H1 (cell line): ENCODE results near the gene ALLC. TPM values are rescaled to one million over a fixed set of nuclear protein-coding genes. Genes with fewer than 3 reads are reported as not detected.

ENCODE experiments used
- CTCF ChIA-PET: fragments of 300-600 bp; sonication (Branson Sonifier 250); formaldehyde crosslinking; loops from one replicate; lab custom pipeline; 2021; ENCODE audit not compliant: partially characterized antibody; lab: Charles Lee
- POLR2A ChIA-PET: fragments of 300-600 bp; sonication (Branson Sonifier 250); formaldehyde crosslinking; loops from one replicate; lab custom pipeline; 2021; ENCODE audit warnings: inconsistent platforms; ENCODE audit not compliant: partially characterized antibody; lab: Charles Lee
- DNase-seq, 2 experiments: peaks; one replicate each; pipeline versions ENCODE4 v3.0.0 to v3.0.0-alpha.2; 2010 to 2022; ENCODE audit warnings: low spot score in 2 of 2, low read depth in 1 of 2, mixed read lengths in 1 of 2
- FAIRE-seq: peaks from 2 replicates; lab custom pipeline; 2011; peaks lifted over from hg19 to GRCh38; lab: Jason Lieb, UNC
- H2AFZ ChIP-seq: 2 replicates; pipeline ENCODE4 v1.8.1; 2012; ENCODE audit warnings: low read length, inconsistent platforms
- H2AK5ac ChIP-seq: 2 replicates; pipeline ENCODE4 v1.6.1; 2013; ENCODE audit warnings: low read depth, low read length
- H2BK120ac ChIP-seq: replicated peaks from 2 replicates; pipeline ENCODE3; 2013; ENCODE audit warnings: low read depth, low read length, inconsistent platforms
- H2BK12ac ChIP-seq: 2 replicates; pipeline ENCODE4 v1.6.1; 2013; ENCODE audit warnings: low read depth, low read length
- H2BK15ac ChIP-seq: 2 replicates; pipeline ENCODE4 v1.6.1; 2013; ENCODE audit warnings: low read length
- H2BK20ac ChIP-seq: 2 replicates; pipeline ENCODE4 v1.6.1; 2013; ENCODE audit warnings: low read length
- H2BK5ac ChIP-seq: 2 replicates; pipeline ENCODE4 v1.6.1; 2013; ENCODE audit warnings: low read depth, low read length
- H3K14ac ChIP-seq: 2 replicates; pipeline ENCODE4 v1.6.1; 2013; ENCODE audit warnings: inconsistent platforms; ENCODE audit not compliant: insufficient read length
- H3K18ac ChIP-seq: 2 replicates; pipeline ENCODE4 v1.6.1; 2013; ENCODE audit warnings: low read length; ENCODE audit errors: extremely low read depth
- H3K23ac ChIP-seq: 2 replicates; pipeline ENCODE4 v1.6.1; 2013; ENCODE audit warnings: inconsistent platforms; ENCODE audit not compliant: insufficient read length
- H3K23me2 ChIP-seq: 2 replicates; pipeline ENCODE4 v1.6.1; 2013; ENCODE audit warnings: low read depth, low read length
- H3K27ac ChIP-seq: 2 replicates; pipeline ENCODE4 v1.6.1; 2011; ENCODE audit warnings: low read depth, low read length, inconsistent platforms
- H3K27me3 ChIP-seq, 4 experiments: replicated peaks in 1 of 4; 1 replicate in 1 of 4; 2 replicates in 3 of 4; pipeline versions ENCODE4 v1.6.1 to v1.8.1; 2011 to 2013; ENCODE audit warnings: low read length in 3 of 4, mild to moderate bottlenecking in 3 of 4, inconsistent platforms in 2 of 4, mixed read lengths in 2 of 4, moderate library complexity in 1 of 4; ENCODE audit not compliant: control insufficient read depth in 3 of 4, insufficient read depth in 3 of 4; ENCODE audit errors: extremely low read depth in 1 of 4
- H3K36me3 ChIP-seq, 4 experiments: 2 replicates each; pipeline versions ENCODE4 v1.6.1 to v1.8.1; 2011 to 2013; ENCODE audit warnings: mild to moderate bottlenecking in 4 of 4, low read length in 3 of 4, moderate library complexity in 2 of 4, control low read depth in 1 of 4, inconsistent platforms in 1 of 4; ENCODE audit not compliant: insufficient read depth in 4 of 4, control insufficient read depth in 2 of 4
- H3K4ac ChIP-seq: replicated peaks from 2 replicates; pipeline ENCODE3; 2013; ENCODE audit warnings: low read length, low read depth, mixed read lengths, inconsistent platforms; ENCODE audit not compliant: insufficient read length
- H3K4me1 ChIP-seq, 4 experiments: replicated peaks in 1 of 4; 1 replicate in 1 of 4; 2 replicates in 3 of 4; pipeline versions ENCODE4 v1.6.1 to v1.8.1; 2011 to 2013; ENCODE audit warnings: low read length in 3 of 4, inconsistent platforms in 2 of 4, mixed read lengths in 1 of 4; ENCODE audit not compliant: insufficient read depth in 4 of 4, control insufficient read depth in 3 of 4
- H3K4me2 ChIP-seq, 2 experiments: 2 replicates each; pipeline versions ENCODE4 v1.6.1 to v1.8.1; 2011 to 2013; ENCODE audit warnings: low read depth in 2 of 2, low read length in 2 of 2, control low read depth in 1 of 2, inconsistent platforms in 1 of 2, mild to moderate bottlenecking in 1 of 2; ENCODE audit not compliant: insufficient read depth in 1 of 2
- H3K4me3 ChIP-seq, 4 experiments: fragments of 200-600, 300-600 bp in 1 of 4; sonication (generic), shearing (Covaris generic), sonication (Bioruptor Twin) in 1 of 4; 2 replicates each; pipeline versions ENCODE4 v1.5.1 to v1.8.1; 2011 to 2016; ENCODE audit warnings: low read length in 4 of 4, low read depth in 3 of 4, control low read depth in 2 of 4, inconsistent platforms in 2 of 4, mild to moderate bottlenecking in 2 of 4, mixed read lengths in 1 of 4, moderate library complexity in 1 of 4; ENCODE audit not compliant: insufficient read depth in 2 of 4; ENCODE audit errors: extremely low read depth in 1 of 4
- H3K56ac ChIP-seq: replicated peaks from 2 replicates; pipeline ENCODE3; 2013; ENCODE audit warnings: low read depth, mild to moderate bottlenecking, mixed read lengths, low read length, inconsistent platforms; ENCODE audit not compliant: insufficient read length
- H3K79me1 ChIP-seq: 2 replicates; pipeline ENCODE4 v1.6.1; 2013; ENCODE audit warnings: low read depth, low read length, control low read depth
- H3K79me2 ChIP-seq, 2 experiments: 2 replicates each; pipeline versions ENCODE4 v1.6.1 to v1.8.1; 2012 to 2013; ENCODE audit warnings: low read length in 2 of 2, mild to moderate bottlenecking in 2 of 2, inconsistent platforms in 1 of 2; ENCODE audit not compliant: insufficient read depth in 2 of 2, control insufficient read depth in 1 of 2
- H3K9ac ChIP-seq, 4 experiments: replicated peaks in 1 of 4; 1 replicate in 1 of 4; 2 replicates in 3 of 4; pipeline versions ENCODE4 v1.6.1 to v1.8.1; 2011 to 2013; ENCODE audit warnings: low read depth in 3 of 4, low read length in 3 of 4, control low read depth in 2 of 4, mild to moderate bottlenecking in 2 of 4, moderate library complexity in 2 of 4, inconsistent platforms in 1 of 4; ENCODE audit errors: extremely low read depth in 1 of 4
- H3K9me3 ChIP-seq, 2 experiments: 2 replicates each; pipeline versions ENCODE4 v1.6.1 to v1.8.1; 2012 to 2013; ENCODE audit warnings: mild to moderate bottlenecking in 2 of 2, moderate library complexity in 2 of 2, control low read depth in 1 of 2, inconsistent platforms in 1 of 2, low read depth in 1 of 2, low read length in 1 of 2, mixed read lengths in 1 of 2; ENCODE audit not compliant: insufficient read depth in 2 of 2
- H4K20me1 ChIP-seq, 2 experiments: replicated peaks in 1 of 2; 2 replicates each; pipeline versions ENCODE3 to v1.8.1; 2011 to 2013; ENCODE audit warnings: inconsistent platforms in 2 of 2, low read length in 2 of 2, mild to moderate bottlenecking in 1 of 2; ENCODE audit not compliant: insufficient read depth in 2 of 2, control insufficient read depth in 1 of 2
- H4K5ac ChIP-seq: 2 replicates; pipeline ENCODE4 v1.6.1; 2013; ENCODE audit warnings: low read length, low read depth, mixed read lengths, inconsistent platforms; ENCODE audit not compliant: insufficient read length
- H4K8ac ChIP-seq: 2 replicates; pipeline ENCODE4 v1.8.0; 2013; ENCODE audit warnings: mild to moderate bottlenecking, moderate library complexity, low read length, inconsistent platforms; ENCODE audit not compliant: insufficient read depth; ENCODE audit errors: extremely low read depth
- H4K91ac ChIP-seq: replicated peaks from 2 replicates; pipeline ENCODE3; 2013; ENCODE audit warnings: low read length, mixed read lengths, inconsistent platforms; ENCODE audit not compliant: insufficient read length
- BRCA1 ChIP-seq: IDR thresholded peaks from 2 replicates; pipeline ENCODE4 v1.6.1; 2012; ENCODE audit warnings: low read depth, low read length, improper control_type of control experiment
- CBX5 ChIP-seq: fragments of 300-800, 300-1000 bp; sonication (generic); IDR thresholded peaks from 2 replicates; pipeline ENCODE4 v1.7.1; 2016; ENCODE audit warnings: antibody characterized with exemption, low read length, low read depth
- EGR1 ChIP-seq: IDR thresholded peaks from 2 replicates; pipeline ENCODE4 v1.6.1; 2011; ENCODE audit warnings: low read depth, low read length, borderline replicate concordance
- SP4 ChIP-seq: IDR thresholded peaks from 2 replicates; pipeline ENCODE4 v1.6.1; 2012; ENCODE audit warnings: low read length, inconsistent platforms
- SUZ12 ChIP-seq: fragments of 200-600 bp; sonication (generic); IDR thresholded peaks from 2 replicates; pipeline ENCODE4 v1.6.1; 2012; ENCODE audit warnings: mild to moderate bottlenecking, inconsistent platforms, low read length, moderate library complexity, mixed read lengths
- WGBS, 2 experiments: shearing (Covaris generic) in 1 of 2; methylation state at CpG; one replicate each; pipeline versions ENCODE4 v1.1.6 to v1.1.7; 2013 to 2015; ENCODE audit warnings: low lambda C conversion rate in 2 of 2, mixed read lengths in 2 of 2, inconsistent platforms in 1 of 2, low coverage in 1 of 2, missing lambda C conversion rate in 1 of 2; ENCODE audit not compliant: insufficient replicate concordance in 2 of 2, insufficient coverage in 1 of 2, insufficient read length in 1 of 2; ENCODE audit errors: extremely low coverage in 1 of 2, missing lambda C conversion rate in 1 of 2; 5-methylcytosine and 5-hydroxymethylcytosine counted together
- polyA plus RNA-seq, 7 experiments: library from polyadenylated mRNA; depleted of rRNA in 3 of 7; stranded (reverse) in 5 of 7; unstranded in 2 of 7; fragments of >200 nt in 5 of 7; fragments of 200-250 nt in 2 of 7; gene quantifications; 1 replicate in 5 of 7; 2 replicates in 1 of 7; 4 replicates in 1 of 7; pipeline versions ENCODE4 v1.2.1 to v1.2.3, GENCODE V29; 2011 to 2013; ENCODE audit warnings: missing spikeins in 2 of 7, mixed read lengths in 2 of 7
- total RNA-seq: library from RNA; stranded (reverse); fragmentation: NEBNext Ultra II Directional; extraction: Animal tissue kit (Norgen Biotek cat#: 25700); gene quantifications from 2 replicates; pipeline ENCODE4 v1.2.1, GENCODE V29; 2021

Gene ALLC
- total and polyA plus RNA-seq, 2 of the 8 experiments (the other 6 are each of a cell fraction or from before 2014, with no cell fraction given) = not detected

GRCh38 chr2:3622967-3623366, 35.0 kb upstream of the ALLC start:
- Histone ChIP-seq H3K79me1 (no peaks in the 10 kb centered on the region), H4K5ac (no peak overlapping the region), H3K23ac (no peak overlapping the region), H3K9me3 (peaks cover 0 to 3% of the 10 kb centered on the region in 2 experiments; a peak in 1 of 4 replicates), H2BK20ac (no peak overlapping the region), H3K14ac (no peak overlapping the region), H2BK120ac (no peak overlapping the region), H3K4me2 (no peak overlapping the region), H4K91ac (no peak overlapping the region), H3K23me2 (no peaks in the 10 kb centered on the region), H3K56ac (no peak overlapping the region), H2BK12ac (no peak overlapping the region), H2BK5ac (no peak overlapping the region), H3K4ac (no peak overlapping the region), H2AFZ (no peak overlapping the region), H3K4me1 (no peaks in the 10 kb centered on the region; a peak in 2 of 7 replicates), H3K27me3 (no peaks in the 10 kb centered on the region; a peak in 1 of 7 replicates), H3K9ac (no peak overlapping the region), H3K4me3 (no peak overlapping the region), H4K8ac (no peak overlapping the region), H3K79me2 (no peaks in the 10 kb centered on the region), H2BK15ac (no peak overlapping the region), H3K18ac (no peak overlapping the region), H3K36me3 (no peaks in the 10 kb centered on the region), H2AK5ac (no peak overlapping the region), H4K20me1 (peaks cover 0 to 1% of the 10 kb centered on the region in 2 experiments), H3K27ac (no peak overlapping the region)
- TF ChIP-seq EGR1 = no peak
- no peak for TF ChIP-seq SUZ12
- no peak for TF ChIP-seq BRCA1
- TF ChIP-seq SP4 = no peak
- no peak for TF ChIP-seq CBX5
- FAIRE-seq (no peak), DNase-seq (no peak)
- WGBS, 2 experiments = 96% methylated on average over 1 of the region's 1 CpG; no CpG with 5 or more reads in 1 of the 2 experiments
- POLR2A ChIA-PET = interaction anchor here (1.1 to 1.3 kb wide), 2 partner anchors 11 to 47 kb away, joined by 3 read pairs; no protein-coding TSS in a partner anchor
- CTCF ChIA-PET = interaction anchor here (0.7 to 1.6 kb wide), 4 partner anchors 20 to 73 kb away, joined by 3 read pairs; no protein-coding TSS in a partner anchor
